Mesenchymal stem cell (in vitro differentiated cells and primary cell): Measurements from ENCODE around the gene MYO5B.

Source experiments
- DNase-seq: peaks from one replicate; pipeline ENCODE4 v3.0.0-alpha.2; 2013
- H2AFZ ChIP-seq: one replicate; pipeline ENCODE4 v1.6.1; 2013; ENCODE audit warnings: low read depth, mild to moderate bottlenecking, control low read depth, inconsistent platforms, low read length, moderate library complexity
- H2AK5ac ChIP-seq: 2 replicates; pipeline ENCODE4 v1.6.1; 2013; ENCODE audit warnings: low read length, moderate library complexity, mild to moderate bottlenecking, inconsistent platforms; ENCODE audit not compliant: severe bottlenecking
- H2BK120ac ChIP-seq: one replicate; pipeline ENCODE4 v1.6.1; 2013; ENCODE audit warnings: low read depth, mild to moderate bottlenecking, inconsistent platforms, low read length, moderate library complexity
- H2BK12ac ChIP-seq, 2 experiments: one replicate each; pipeline ENCODE4 v1.6.1; 2013; ENCODE audit warnings: inconsistent platforms in 2 of 2, low read length in 2 of 2, mild to moderate bottlenecking in 2 of 2, moderate library complexity in 2 of 2, control low read depth in 1 of 2
- H2BK15ac ChIP-seq: one replicate; pipeline ENCODE4 v1.6.1; 2013; ENCODE audit warnings: mild to moderate bottlenecking, low read depth, inconsistent platforms; ENCODE audit not compliant: poor library complexity, severe bottlenecking
- H2BK5ac ChIP-seq: 2 replicates; pipeline ENCODE4 v1.6.1; 2013; ENCODE audit warnings: low read depth, mild to moderate bottlenecking, low read length, control low read depth, inconsistent platforms; ENCODE audit not compliant: poor library complexity, severe bottlenecking
- H3K14ac ChIP-seq, 2 experiments: one replicate each; pipeline ENCODE4 v1.6.1; 2013; ENCODE audit warnings: inconsistent platforms in 2 of 2, low read length in 2 of 2, control low read depth in 1 of 2, mild to moderate bottlenecking in 1 of 2, moderate library complexity in 1 of 2
- H3K18ac ChIP-seq, 2 experiments: one replicate each; pipeline ENCODE4 v1.6.1; 2013; ENCODE audit warnings: inconsistent platforms in 2 of 2, low read length in 2 of 2, control low read depth in 1 of 2, low read depth in 1 of 2, mild to moderate bottlenecking in 1 of 2
- H3K23ac ChIP-seq, 2 experiments: one replicate each; pipeline ENCODE4 v1.6.1; 2013; ENCODE audit warnings: inconsistent platforms in 2 of 2, low read length in 2 of 2, mild to moderate bottlenecking in 2 of 2, moderate library complexity in 2 of 2, control low read depth in 1 of 2
- H3K27ac ChIP-seq: 2 replicates; pipeline ENCODE4 v1.5.1; 2013; ENCODE audit warnings: mild to moderate bottlenecking, moderate library complexity, low read length, control low read depth, inconsistent platforms; ENCODE audit not compliant: poor library complexity, severe bottlenecking
- H3K27me3 ChIP-seq, 2 experiments: 2 replicates each; pipeline versions ENCODE4 v1.6.1 to v1.7.0; 2013; ENCODE audit warnings: low read length in 2 of 2, mild to moderate bottlenecking in 2 of 2, moderate library complexity in 2 of 2, control low read depth in 1 of 2, inconsistent platforms in 1 of 2; ENCODE audit not compliant: control insufficient read depth in 1 of 2, insufficient read depth in 1 of 2
- H3K36me3 ChIP-seq, 2 experiments: 2 replicates each; pipeline versions ENCODE4 v1.6.1 to v1.7.0; 2013; ENCODE audit warnings: low read length in 2 of 2, control low read depth in 1 of 2, inconsistent platforms in 1 of 2, low read depth in 1 of 2, mild to moderate bottlenecking in 1 of 2; ENCODE audit not compliant: insufficient read depth in 2 of 2, control insufficient read depth in 1 of 2
- H3K4ac ChIP-seq, 2 experiments: one replicate each; pipeline ENCODE4 v1.6.1; 2013; ENCODE audit warnings: inconsistent platforms in 2 of 2, low read length in 2 of 2, mild to moderate bottlenecking in 2 of 2, moderate library complexity in 2 of 2, control low read depth in 1 of 2, low read depth in 1 of 2
- H3K4me1 ChIP-seq: 2 replicates; pipeline ENCODE4 v1.6.1; 2013; ENCODE audit warnings: low read depth, low read length, control low read depth; ENCODE audit not compliant: control insufficient read depth, insufficient read depth
- H3K4me2 ChIP-seq: 2 replicates; pipeline ENCODE4 v1.6.1; 2013; ENCODE audit warnings: low read length, mild to moderate bottlenecking, inconsistent platforms; ENCODE audit not compliant: poor library complexity, severe bottlenecking
- H3K4me3 ChIP-seq, 2 experiments: 2 replicates each; pipeline versions ENCODE4 v1.5.1 to v1.7.0; 2013; ENCODE audit warnings: low read length in 2 of 2, mild to moderate bottlenecking in 2 of 2, control low read depth in 1 of 2, low read depth in 1 of 2; ENCODE audit not compliant: insufficient read depth in 1 of 2
- H3K79me1 ChIP-seq: replicated peaks from 2 replicates; pipeline ENCODE4 v1.6.1; 2013; ENCODE audit warnings: mild to moderate bottlenecking, control low read depth, low read length, inconsistent platforms; ENCODE audit not compliant: poor library complexity, severe bottlenecking
- H3K9ac ChIP-seq: 2 replicates; pipeline ENCODE4 v1.7.0; 2013; ENCODE audit warnings: mild to moderate bottlenecking, low read length, moderate library complexity
- H3K9me3 ChIP-seq: 2 replicates; pipeline ENCODE4 v1.7.0; 2013; ENCODE audit warnings: mild to moderate bottlenecking, low read length; ENCODE audit not compliant: control insufficient read depth
- H4K8ac ChIP-seq: one replicate; pipeline ENCODE4 v1.6.1; 2013; ENCODE audit warnings: inconsistent platforms, mild to moderate bottlenecking, low read length, moderate library complexity
- H4K91ac ChIP-seq: one replicate; pipeline ENCODE4 v1.6.1; 2013; ENCODE audit warnings: mild to moderate bottlenecking, low read length, inconsistent platforms
- WGBS: methylation state at CpG from one replicate; pipeline ENCODE4 v1.1.7; 2013; ENCODE audit warnings: mixed read lengths; 5-methylcytosine and 5-hydroxymethylcytosine counted together

Gene MYO5B

DNA sequence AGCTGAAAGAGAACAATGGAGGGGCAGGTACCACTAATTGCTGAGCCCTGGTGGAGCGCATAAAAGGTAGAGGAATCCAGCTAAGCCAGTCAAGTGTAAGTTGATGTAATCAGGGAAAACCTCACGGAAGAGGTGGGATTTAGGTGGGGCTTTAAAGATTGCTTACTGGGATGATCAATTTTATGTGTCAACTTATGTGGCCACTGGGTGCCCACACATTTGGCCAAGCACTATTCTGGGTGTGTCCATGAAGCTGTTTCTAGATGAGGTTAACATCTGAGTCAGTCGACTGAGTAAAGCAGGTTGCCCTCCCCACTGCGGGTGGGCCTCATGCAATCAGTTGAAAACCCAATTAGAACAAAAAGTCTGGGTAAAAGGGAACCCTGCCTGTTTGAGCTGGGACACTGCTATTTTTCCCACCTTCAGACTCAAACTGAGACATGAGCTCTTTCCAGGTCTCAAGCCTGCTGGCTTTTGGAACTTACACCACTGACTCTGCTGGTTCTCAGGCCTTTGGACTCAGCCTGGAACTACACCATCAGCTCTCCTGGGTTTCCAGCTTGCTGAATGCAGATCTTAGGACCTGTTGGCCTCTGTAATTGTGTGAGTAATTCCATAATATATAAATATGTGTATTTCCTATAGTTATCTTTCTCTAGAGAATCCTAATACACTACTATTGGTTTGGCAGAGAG lies 67.3 kb downstream of the MYO5B start:
- H3K4me2 ChIP-seq = no peak overlapping the region
- H3K23ac ChIP-seq = no peak overlapping the region
- H4K8ac ChIP-seq = no peak overlapping the region
- no peak overlapping the region for H3K4me3 ChIP-seq
- no peaks in the 10 kb centered on the region for H3K9me3 ChIP-seq
- 88% methylated on average over 4 of the region's 4 CpGs for WGBS
- no peaks in the 10 kb centered on the region for H3K79me1 ChIP-seq
- H3K18ac ChIP-seq = no peak overlapping the region
- H4K91ac ChIP-seq = no peak overlapping the region
- H3K14ac ChIP-seq = no peak overlapping the region
- no peak overlapping the region for H3K4ac ChIP-seq
- H3K27me3 ChIP-seq = peaks cover 11 to 28% of the 10 kb centered on the region in 2 experiments
- no peaks in the 10 kb centered on the region for H3K4me1 ChIP-seq
- H2AK5ac ChIP-seq = no peak overlapping the region
- H2AFZ ChIP-seq = no peak overlapping the region
- H3K9ac ChIP-seq = no peak overlapping the region
- H2BK12ac ChIP-seq = no peak overlapping the region
- H3K27ac ChIP-seq = no peak overlapping the region
- H2BK15ac ChIP-seq = no peak overlapping the region
- no peak overlapping the region for H2BK120ac ChIP-seq
- H2BK5ac ChIP-seq = no peak overlapping the region
- no peaks in the 10 kb centered on the region for H3K36me3 ChIP-seq
- no peak for DNase-seq

- Histone ChIP-seq H2BK5ac (no peak overlapping the region), H2BK15ac (no peak overlapping the region), H4K8ac (no peak overlapping the region)
Observed at GRCh38 chr18:50126471-50126870, 68.5 kb downstream of the MYO5B start.

DNA sequence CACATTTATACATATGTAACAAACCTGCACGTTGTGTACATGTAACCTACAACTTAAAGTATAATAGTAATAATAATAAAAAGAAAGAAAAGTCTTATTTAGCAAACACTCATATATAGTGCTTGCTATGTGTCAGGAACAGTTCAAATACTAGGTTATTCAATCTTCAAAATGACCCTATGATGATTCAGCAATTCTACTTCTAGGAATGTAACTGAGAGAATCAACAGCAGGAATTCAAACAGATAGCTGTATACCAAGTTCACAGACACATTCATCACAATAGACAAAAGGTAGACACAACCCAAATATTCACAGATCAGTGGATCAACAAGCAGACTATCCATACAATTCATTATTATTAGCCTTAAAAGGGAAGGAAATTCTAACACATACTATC lies 69.5 kb downstream of the MYO5B start:
- H4K91ac ChIP-seq = no peak overlapping the region
- no peaks in the 10 kb centered on the region for H3K36me3 ChIP-seq
- no peak for DNase-seq
- H4K8ac ChIP-seq = no peak overlapping the region
- no peak overlapping the region for H3K4me2 ChIP-seq
- no peaks in the 10 kb centered on the region for H3K9me3 ChIP-seq
- no peak overlapping the region for H2BK120ac ChIP-seq
- H3K9ac ChIP-seq = no peak overlapping the region
- no CpG with 5 or more reads among the region's 1 CpG for WGBS
- no peak overlapping the region for H2AK5ac ChIP-seq
- H3K4me3 ChIP-seq = no peak overlapping the region
- H3K4ac ChIP-seq = no peak overlapping the region
- no peak overlapping the region for H3K18ac ChIP-seq
- H2BK12ac ChIP-seq = no peak overlapping the region
- no peak overlapping the region for H3K27ac ChIP-seq
- no peak overlapping the region for H2BK15ac ChIP-seq
- no peak overlapping the region for H2AFZ ChIP-seq
- no peak overlapping the region for H2BK5ac ChIP-seq
- no peaks in the 10 kb centered on the region for H3K4me1 ChIP-seq
- no peak overlapping the region for H3K14ac ChIP-seq
- no peaks in the 10 kb centered on the region for H3K79me1 ChIP-seq
- H3K23ac ChIP-seq = no peak overlapping the region
- H3K27me3 ChIP-seq = peaks cover 11 to 25% of the 10 kb centered on the region in 2 experiments

More at GRCh38 chr18:50126471-50126870, 68.5 kb downstream of the MYO5B start:
- no peak overlapping the region for H3K4me2 ChIP-seq
- no peak overlapping the region for H4K91ac ChIP-seq
- H3K4me1 ChIP-seq = no peaks in the 10 kb centered on the region
- H3K27ac ChIP-seq = no peak overlapping the region
- H3K18ac ChIP-seq = no peak overlapping the region
- H2AFZ ChIP-seq = no peak overlapping the region
- no peak overlapping the region for H3K9ac ChIP-seq
- no peak overlapping the region for H3K4me3 ChIP-seq
- no peaks in the 10 kb centered on the region for H3K79me1 ChIP-seq
- WGBS = 53% methylated on average over 3 of the region's 3 CpGs
- no peak overlapping the region for H2BK120ac ChIP-seq
- no peak overlapping the region for H3K4ac ChIP-seq
- no peaks in the 10 kb centered on the region for H3K36me3 ChIP-seq
- H3K14ac ChIP-seq = no peak overlapping the region
- DNase-seq = no peak
- no peaks in the 10 kb centered on the region for H3K9me3 ChIP-seq
- no peak overlapping the region for H2AK5ac ChIP-seq
- H3K27me3 ChIP-seq = peaks cover 11 to 26% of the 10 kb centered on the region in 2 experiments
- H2BK12ac ChIP-seq = no peak overlapping the region
- H3K23ac ChIP-seq = no peak overlapping the region

- Histone ChIP-seq H3K27me3 (peaks cover 8 to 70% of the 10 kb centered on the region in 2 experiments), H3K9me3 (no peaks in the 10 kb centered on the region), H3K4me2 (no peak overlapping the region), H3K9ac (no peak overlapping the region), H2BK12ac (no peak overlapping the region), H3K4me3 (no peak overlapping the region), H3K36me3 (no peaks in the 10 kb centered on the region), H2BK15ac (no peak overlapping the region), H2AK5ac (no peak overlapping the region), H4K91ac (no peak overlapping the region), H2AFZ (no peak overlapping the region), H3K4me1 (no peaks in the 10 kb centered on the region), H2BK5ac (no peak overlapping the region), H3K18ac (no peak overlapping the region), H3K23ac (no peak overlapping the region), H4K8ac (no peak overlapping the region), H2BK120ac (no peak overlapping the region), H3K79me1 (no peaks in the 10 kb centered on the region), H3K27ac (no peak overlapping the region), H3K14ac (no peak overlapping the region), H3K4ac (no peak overlapping the region)
- DNase-seq = no peak
- WGBS = 57% methylated on average over 2 of the region's 5 CpGs
Observed at GRCh38 chr18:50119296-50119695, 75.7 kb downstream of the MYO5B start.
